NCI-H128 (cell line): ENCODE results near the gene SSX4.
"Not testable (repeated sequence)": the region's sequence is repeated elsewhere in the genome, so short reads cannot be mapped to it uniquely, and the experiment has no call there.

Source experiments
- DNase-seq: peaks from one replicate; lab custom pipeline; 2025; ENCODE audit not compliant: unreplicated experiment; lab: John Stamatoyannopoulos, UW

The SSX4 gene

GRCh38 chrX:48383239-48383638, at the start of gene SSX4:
SSX4 (plus strand) TSS chrX:48383539; CDS start chrX:48384054, 515 bp downstream.
- not testable (repeated sequence) for DNase-seq

GRCh38 chrX:48346059-48346458, 37.3 kb upstream of the SSX4 start:
- not testable (repeated sequence) for DNase-seq

GRCh38 chrX:48356315-48357094, 26.8 kb upstream of the SSX4 start, which contains the start of gene SSX3:
SSX3 (minus strand) TSS chrX:48356703; CDS start chrX:48355249, 1,454 bp downstream.
- DNase-seq = not testable (repeated sequence)

- no peak for DNase-seq
These were observed 25.7 kb upstream of the SSX4 start for GRCh38 chrX:48357681-48358080.

GRCh38 chrX:48359281-48359680, 24.1 kb upstream of the SSX4 start:
- not testable (repeated sequence) for DNase-seq

- DNase-seq = not testable (repeated sequence)
These were observed 15.5 kb upstream of the SSX4 start for GRCh38 chrX:48367717-48368408.

- DNase-seq = not testable (repeated sequence)
These were observed 12.9 kb upstream of the SSX4 start for GRCh38 chrX:48370408-48370807.

GRCh38 chrX:48396931-48397330, 13.6 kb downstream of the SSX4 start:
- DNase-seq = not testable (repeated sequence)

- DNase-seq = not testable (repeated sequence)
These were observed 14.5 kb downstream of the SSX4 start for GRCh38 chrX:48397825-48398224.

GRCh38 chrX:48411860-48412259, 28.5 kb downstream of the SSX4 start, which contains the start of gene SSX4B:
SSX4B (minus strand) TSS chrX:48411960; CDS start chrX:48411372, 588 bp downstream.
- DNase-seq = not testable (repeated sequence)

GRCh38 chrX:48427027-48427716, 43.8 kb downstream of the SSX4 start:
- not testable (repeated sequence) for DNase-seq

GRCh38 chrX:48429606-48430005, 46.3 kb downstream of the SSX4 start:
- not testable (repeated sequence) for DNase-seq

- not testable (repeated sequence) for DNase-seq
These were observed 46.8 kb downstream of the SSX4 start for GRCh38 chrX:48430166-48430565.

- not testable (repeated sequence) for DNase-seq
These were observed 50.4 kb downstream of the SSX4 start for GRCh38 chrX:48433713-48434112.
